IPS DF 4.7 (cell line): ENCODE data around the gene KIF16B.

Experiments
- DNase-seq: peaks from one replicate; pipeline ENCODE4 v3.0.0-alpha.2; 2013; ENCODE audit warnings: low spot score; ENCODE audit errors: extremely low read depth

Gene KIF16B

GRCh38 chr20:16363506-16364319, 209.5 kb downstream of the KIF16B start:
- DNase-seq = no peak

- no peak for DNase-seq
Observed at GRCh38 chr20:16362642-16363041, 210.6 kb downstream of the KIF16B start.

GRCh38 chr20:16360668-16361067, 212.6 kb downstream of the KIF16B start:
- DNase-seq = no peak

GRCh38 chr20:16353417-16353781, 219.8 kb downstream of the KIF16B start:
- no peak for DNase-seq

GRCh38 chr20:16352751-16353416, 220.4 kb downstream of the KIF16B start:
- DNase-seq = no peak

- no peak for DNase-seq
Observed at GRCh38 chr20:16352321-16352720, 220.9 kb downstream of the KIF16B start.

GRCh38 chr20:16351415-16351814, 221.8 kb downstream of the KIF16B start:
- no peak for DNase-seq

GRCh38 chr20:16350465-16350864, 222.8 kb downstream of the KIF16B start:
- DNase-seq = no peak

GRCh38 chr20:16349523-16350260, 223.6 kb downstream of the KIF16B start:
- DNase-seq = no peak

GRCh38 chr20:16346956-16347355, 226.3 kb downstream of the KIF16B start:
- DNase-seq = no peak

- DNase-seq = no peak
Observed at GRCh38 chr20:16337707-16338106, 235.5 kb downstream of the KIF16B start.

GRCh38 chr20:16327606-16328005, 245.6 kb downstream of the KIF16B start:
- DNase-seq = no peak

GRCh38 chr20:16321291-16321690, 252.0 kb downstream of the KIF16B start:
- no peak for DNase-seq

- no peak for DNase-seq
Observed at GRCh38 chr20:16317445-16318362, 255.5 kb downstream of the KIF16B start.

- DNase-seq = no peak
Observed at GRCh38 chr20:16316513-16316912, 256.7 kb downstream of the KIF16B start.

GRCh38 chr20:16314748-16315159, 258.5 kb downstream of the KIF16B start:
- DNase-seq = no peak

GRCh38 chr20:16314320-16314719, 258.9 kb downstream of the KIF16B start:
- DNase-seq = no peak

GRCh38 chr20:16313917-16314316, 259.3 kb downstream of the KIF16B start:
- DNase-seq = no peak

GRCh38 chr20:16312998-16313397, 260.2 kb downstream of the KIF16B start:
- DNase-seq = no peak

GRCh38 chr20:16311756-16312155, 261.5 kb downstream of the KIF16B start:
- no peak for DNase-seq

- DNase-seq = no peak
Observed at GRCh38 chr20:16308754-16309153, 264.5 kb downstream of the KIF16B start.
